SU-DHL-6 (cell line): ENCODE results near the gene PMFBP1.

ENCODE experiments used
- CTCF ChIP-seq: fragments of 200-600 bp; sonication (generic); IDR thresholded peaks from one replicate; pipeline ENCODE4 v1.5.1; 2017; ENCODE audit warnings: antibody characterized with exemption, mild to moderate bottlenecking, low read length, moderate library complexity; ENCODE audit not compliant: insufficient read depth, poor library complexity, severe bottlenecking
- EZH2phosphoT487 ChIP-seq: fragments of 200-600 bp; sonication (generic), shearing (Covaris generic); conservative IDR thresholded peaks from 2 replicates; pipeline ENCODE4 v1.6.1; 2018; ENCODE audit warnings: mild to moderate bottlenecking, antibody characterized with exemption, low read length, moderate library complexity, mixed read lengths

GRCh38 chr16:72168365-72168764 lies 3.6 kb downstream of the PMFBP1 start:
- no peak for TF ChIP-seq CTCF
- no peak for TF ChIP-seq EZH2phosphoT487
